HG03457 (cell line): ENCODE results near the gene DDX43.
A peak's percentile ranks its signal among the peaks of the same experiment; 100 is the strongest.
"Not testable (repeated sequence)": the region's sequence is repeated elsewhere in the genome, so short reads cannot be mapped to it uniquely, and the experiment has no call there.

Source experiments
- ATAC-seq: cut with Tn5 transposase; IDR thresholded peaks from one replicate; pipeline ENCODE4 v1.9.1; 2021; ENCODE audit warnings: moderate number of reproducible peaks; ENCODE audit not compliant: unreplicated experiment

The DDX43 gene

GRCh38 chr6:73388800-73389512, 5.7 kb upstream of the DDX43 start:
- peak; percentile 72 for ATAC-seq

DNA sequence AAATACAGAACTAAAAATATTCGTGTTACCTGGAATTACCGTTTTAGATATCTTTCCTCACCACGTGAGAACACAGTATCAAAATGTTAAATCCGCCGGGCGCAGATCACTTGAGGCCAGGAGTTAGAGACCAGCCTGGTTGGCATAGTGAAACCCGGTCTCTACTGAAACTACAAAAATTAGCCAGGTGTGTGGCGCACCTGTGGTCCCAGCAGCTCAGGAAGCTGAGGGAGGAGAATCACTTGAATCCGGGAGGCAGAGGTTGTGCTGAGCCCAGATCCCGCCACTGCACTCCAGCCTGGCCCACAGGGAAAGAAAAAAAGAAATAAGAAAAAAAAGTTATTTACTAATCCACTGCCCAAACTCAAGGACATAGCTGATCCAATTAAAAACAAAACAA, 4.8 kb upstream of the DDX43 start:
- no peak for ATAC-seq

DNA sequence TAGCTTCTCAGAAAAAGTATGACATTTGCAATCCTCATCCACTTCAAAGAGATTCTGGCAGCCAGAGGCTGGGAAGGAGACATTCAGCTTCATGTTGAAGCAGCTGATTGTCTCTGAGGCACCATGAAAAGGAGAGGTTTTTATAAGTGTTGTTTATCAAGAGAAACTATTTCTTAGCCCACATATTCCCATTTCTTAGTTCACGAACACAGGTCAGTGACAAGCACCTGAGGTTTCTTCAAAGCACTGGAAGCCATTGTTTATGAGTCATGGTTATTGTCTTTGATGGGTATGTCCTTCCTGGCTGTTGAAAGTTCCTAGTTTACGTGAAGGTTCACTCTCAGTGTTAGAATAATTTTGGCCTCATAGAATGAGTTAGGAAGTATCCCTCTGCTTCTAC, 3.0 kb upstream of the DDX43 start:
- ATAC-seq: no peak

DNA sequence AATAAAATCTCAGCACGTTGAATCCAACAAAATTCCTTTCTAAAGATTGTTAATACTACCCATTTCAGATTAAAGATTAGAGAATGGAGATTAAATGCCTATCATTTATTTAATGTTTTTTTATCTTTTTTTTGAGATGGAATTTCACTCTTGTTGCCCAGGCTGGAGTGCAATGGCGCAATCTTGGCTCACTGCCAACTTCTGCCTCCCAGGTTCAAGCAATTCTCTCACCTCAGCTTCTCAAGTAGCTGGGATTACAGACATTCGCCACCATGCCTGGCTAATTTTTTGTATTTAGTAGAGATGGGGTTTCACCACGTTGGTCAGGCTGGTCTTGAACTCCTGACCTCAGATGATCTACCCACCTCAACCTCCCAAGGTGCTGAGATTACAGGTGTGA, 2.4 kb upstream of the DDX43 start:
- not testable (repeated sequence) for ATAC-seq

- ATAC-seq: no peak
Observed at GRCh38 chr6:73393278-73393677, 1.4 kb upstream of the DDX43 start.

GRCh38 chr6:73395875-73396274, 1.2 kb downstream of the DDX43 start:
- ATAC-seq: no peak

- no peak for ATAC-seq
Observed at GRCh38 chr6:73400656-73401055, 6.0 kb downstream of the DDX43 start.

DNA sequence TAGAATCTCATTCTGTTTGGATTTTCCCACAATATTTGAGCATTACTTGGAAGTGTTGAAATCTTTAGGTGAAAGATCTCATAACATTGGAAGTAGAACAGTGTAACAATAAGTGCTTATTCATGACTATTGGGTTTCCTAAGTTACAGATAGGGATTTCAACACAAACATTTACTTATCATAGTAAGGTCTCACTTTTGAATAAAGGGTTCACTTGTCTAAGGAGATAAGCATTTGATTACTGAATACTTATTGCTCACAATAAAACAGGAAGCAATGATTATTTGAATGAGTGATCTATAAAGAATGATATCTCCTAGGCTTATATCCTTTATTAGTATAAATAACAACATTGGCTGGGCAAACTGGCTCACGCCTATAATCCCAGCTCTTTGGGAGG, 14.8 kb downstream of the DDX43 start:
- ATAC-seq: no peak

DNA sequence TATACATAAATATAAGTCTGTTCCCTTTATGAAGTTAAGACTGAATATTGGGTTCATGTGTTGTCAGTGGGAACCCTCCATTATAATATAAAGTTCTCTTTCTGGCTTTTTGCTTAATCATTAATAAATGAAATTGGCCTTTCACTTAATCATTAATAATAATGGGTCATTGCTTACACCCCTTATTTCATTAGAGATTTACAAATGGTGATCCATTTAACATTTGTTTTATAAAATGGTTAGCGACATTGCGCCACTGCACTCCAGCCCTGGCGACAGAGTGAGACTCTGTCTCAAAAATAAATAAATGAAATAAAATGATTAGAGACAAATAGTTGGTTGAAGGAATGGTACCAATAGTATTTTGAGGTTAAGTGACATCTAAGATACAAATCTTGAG, 18.5 kb downstream of the DDX43 start:
- ATAC-seq: no peak

- no peak for ATAC-seq
Observed at GRCh38 chr6:73418081-73418741, 23.6 kb downstream of the DDX43 start.

DNA sequence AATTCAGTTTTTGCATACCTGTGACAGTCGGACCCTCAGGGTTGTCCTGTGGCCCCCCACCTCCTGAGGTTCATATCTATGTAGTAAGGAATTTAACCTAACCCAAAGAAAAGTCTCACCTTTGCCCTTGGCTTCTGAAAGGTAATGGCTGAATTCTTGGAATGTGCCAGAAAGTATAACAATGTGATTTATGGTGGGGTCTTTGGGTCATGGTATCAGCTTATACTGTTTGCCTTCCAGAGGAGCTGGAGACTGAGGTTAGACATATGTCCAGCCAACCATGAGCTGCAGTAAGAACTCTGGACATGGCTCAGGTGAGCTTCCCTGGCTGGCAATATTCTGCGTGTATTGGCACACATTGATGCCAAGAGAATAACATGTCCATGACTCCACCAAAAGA, 26.9 kb downstream of the DDX43 start:
- no peak for ATAC-seq

DNA sequence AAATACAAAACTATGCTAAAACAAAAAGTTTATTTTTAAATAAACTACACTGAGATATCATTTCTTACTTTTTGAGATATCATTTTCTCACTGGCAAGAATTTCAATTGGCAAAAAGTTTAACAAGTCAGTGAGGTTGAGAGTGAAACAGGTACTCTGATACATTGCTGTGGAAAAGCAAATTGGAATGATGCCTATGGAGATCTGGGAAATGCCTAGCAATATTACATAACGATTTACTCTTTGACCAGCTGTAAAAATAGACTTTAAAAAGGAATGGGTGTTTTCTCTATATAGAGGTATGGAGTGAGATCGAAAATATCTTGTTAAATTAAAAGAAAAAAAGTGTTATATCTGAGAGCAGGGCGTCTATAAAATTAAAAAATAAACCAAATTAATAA, 40.6 kb downstream of the DDX43 start:
- ATAC-seq: no peak

DNA sequence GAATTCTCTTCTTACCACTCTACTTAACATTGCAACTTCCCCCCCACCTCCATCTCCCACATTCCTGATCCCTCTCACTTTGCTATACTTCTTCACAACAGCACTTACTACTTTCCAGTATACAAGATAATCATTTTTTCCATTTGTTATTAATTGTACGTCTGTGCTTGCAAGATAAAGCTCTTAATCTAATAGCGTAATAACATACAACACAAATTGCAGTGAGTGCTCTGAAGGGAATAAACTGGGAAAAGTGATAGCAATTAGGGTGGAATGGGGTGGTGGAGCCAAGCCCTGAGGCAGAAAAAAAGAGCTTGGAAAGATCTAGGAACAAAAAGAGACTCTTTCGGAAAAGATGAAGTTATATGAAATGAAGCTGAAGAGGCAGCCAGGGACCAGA, 48.9 kb downstream of the DDX43 start:
- no peak for ATAC-seq

GRCh38 chr6:73451223-73452106, 56.8 kb downstream of the DDX43 start:
- ATAC-seq: peak; percentile 41

- peak; percentile 81 for ATAC-seq
Observed at GRCh38 chr6:73452107-73452461, 57.5 kb downstream of the DDX43 start, which contains the start of gene CGAS. Gene CGAS (minus strand): TSS chr6:73452297. CDS start chr6:73452181, 116 bp downstream.

DNA sequence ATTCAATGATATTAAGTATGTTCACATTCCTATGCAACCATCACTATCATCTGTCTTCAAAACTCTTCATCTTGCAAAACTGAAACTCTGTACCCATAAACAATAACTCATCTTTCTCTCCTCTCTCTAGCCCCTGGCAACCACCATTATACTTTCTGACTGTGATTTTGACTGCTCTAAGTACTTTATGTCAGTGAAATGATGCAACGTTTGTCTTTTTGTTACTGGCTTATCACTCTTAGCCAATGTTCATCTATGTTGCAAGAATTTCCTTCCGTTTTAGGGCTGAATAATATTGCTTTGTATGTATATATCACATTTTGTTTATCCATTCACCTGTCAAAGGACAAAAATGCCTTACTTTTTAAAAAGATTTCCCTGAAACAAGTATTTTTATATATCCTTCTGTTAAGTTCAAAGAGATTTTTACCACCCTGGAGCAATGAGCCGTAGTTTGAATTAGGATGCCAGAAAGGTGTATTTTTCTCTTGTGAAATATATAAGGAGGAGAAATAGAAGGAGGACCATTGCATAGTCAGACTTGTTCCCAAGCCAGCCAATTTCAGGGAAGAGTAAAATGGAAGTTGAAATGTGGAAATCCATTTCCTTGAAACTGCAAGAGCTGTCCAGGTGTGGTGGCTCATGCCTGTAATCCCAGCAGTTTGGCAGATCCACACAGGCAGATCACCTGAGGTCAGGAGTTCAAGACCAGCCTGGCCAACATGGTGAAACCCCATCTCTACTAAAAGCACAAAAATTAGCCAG, 61.4 kb downstream of the DDX43 start:
- no peak for ATAC-seq

DNA sequence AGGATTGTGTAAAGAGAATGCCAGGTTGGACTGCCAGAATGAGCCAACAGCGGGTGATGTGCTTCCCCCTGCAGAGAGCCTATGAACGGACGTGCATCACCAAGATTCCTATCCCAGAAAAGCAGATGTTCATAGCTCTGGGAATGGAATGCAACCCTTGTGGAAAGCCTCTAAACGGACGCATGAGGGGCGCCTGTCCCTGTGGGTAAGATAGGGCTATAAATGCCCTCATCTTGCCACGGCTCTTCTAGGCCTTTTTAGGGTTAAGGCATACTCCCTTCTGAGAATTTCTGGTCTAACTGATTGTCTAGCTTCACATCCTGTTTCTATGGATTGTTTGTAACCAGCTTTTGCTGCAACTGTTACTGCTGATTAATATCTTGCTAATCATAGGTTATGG, 64.8 kb downstream of the DDX43 start:
- ATAC-seq: not testable (repeated sequence)

- ATAC-seq: no peak
Observed at GRCh38 chr6:73460056-73460455, 65.4 kb downstream of the DDX43 start.

GRCh38 chr6:73461537-73462350, 67.1 kb downstream of the DDX43 start, which contains the start of gene MTO1:
Gene MTO1 (plus strand): TSS chr6:73461737. CDS start chr6:73461855, 118 bp downstream.
- peak; percentile 90 for ATAC-seq
